Stimulated activated CD8-positive, alpha-beta memory T cell treated with anti-CD3 and anti-CD28 coated beads, Interleukin-7, amount 100 ng/mL, for 4 hours (primary cell): ENCODE data around the gene SULT4A1.
"Not testable (repeated sequence)": the region's sequence is repeated elsewhere in the genome, so short reads cannot be mapped to it uniquely, and the experiment has no call there.

Source experiments
- DNase-seq, 2 donors: peaks; one replicate each; pipeline ENCODE4 v3.0.0-alpha.2; 2020; ENCODE audit warnings: low read depth in 2 of 2

Gene SULT4A1

GRCh38 chr22:43862074-43862881 lies at the start of gene SULT4A1:
Gene SULT4A1 (minus strand): TSS chr22:43862513. CDS start chr22:43862382, 131 bp downstream.
- no peak for DNase-seq

- DNase-seq, result no peak
Measured at GRCh38 chr22:43911351-43911750, 49.0 kb upstream of the SULT4A1 start.

GRCh38 chr22:43910178-43910695 lies 47.9 kb upstream of the SULT4A1 start:
- no peak for DNase-seq

- no peak for DNase-seq
Measured at GRCh38 chr22:43909708-43910107, 47.4 kb upstream of the SULT4A1 start.

- DNase-seq, result no peak
Measured at GRCh38 chr22:43905681-43906080, 43.4 kb upstream of the SULT4A1 start.

- not testable (repeated sequence) for DNase-seq
Measured at GRCh38 chr22:43904412-43904811, 42.1 kb upstream of the SULT4A1 start.

GRCh38 chr22:43903033-43903432 lies 40.7 kb upstream of the SULT4A1 start:
- not testable (repeated sequence) for DNase-seq

- DNase-seq, result no peak
Measured at GRCh38 chr22:43901976-43902643, 39.8 kb upstream of the SULT4A1 start.

GRCh38 chr22:43900206-43900605 lies 37.9 kb upstream of the SULT4A1 start:
- no peak for DNase-seq

GRCh38 chr22:43897751-43898261 lies 35.5 kb upstream of the SULT4A1 start:
- no peak for DNase-seq

GRCh38 chr22:43895986-43896645 lies 33.8 kb upstream of the SULT4A1 start:
- no peak for DNase-seq

GRCh38 chr22:43894122-43894521 lies 31.8 kb upstream of the SULT4A1 start:
- DNase-seq, result no peak

GRCh38 chr22:43893266-43893665 lies 31.0 kb upstream of the SULT4A1 start:
- DNase-seq, result no peak

GRCh38 chr22:43892183-43892894 lies 30.0 kb upstream of the SULT4A1 start:
- DNase-seq, result no peak

GRCh38 chr22:43891360-43892182 lies 29.3 kb upstream of the SULT4A1 start, which contains the start of gene PNPLA5:
Gene PNPLA5 (minus strand): TSS chr22:43892013. CDS start chr22:43891880, 133 bp downstream.
- DNase-seq, result peak in 1 of 2 donors; percentile 9

GRCh38 chr22:43890901-43891331 lies 28.6 kb upstream of the SULT4A1 start:
- DNase-seq, result no peak

- no peak for DNase-seq
Measured at GRCh38 chr22:43889860-43890253, 27.5 kb upstream of the SULT4A1 start.

GRCh38 chr22:43889201-43889859 lies 27.0 kb upstream of the SULT4A1 start:
- DNase-seq, result no peak

- DNase-seq, result no peak
Measured at GRCh38 chr22:43888740-43889139, 26.4 kb upstream of the SULT4A1 start.

- DNase-seq, result no peak
Measured at GRCh38 chr22:43887391-43887790, 25.1 kb upstream of the SULT4A1 start.
